OCI-LY1 (cell line): ENCODE data around the gene TNS3.
"Not testable (repeated sequence)": the region's sequence is repeated elsewhere in the genome, so short reads cannot be mapped to it uniquely, and the experiment has no call there.

ENCODE experiments used
- H2AFZ ChIP-seq: fragments of 200-600 bp; sonication (generic), shearing (Covaris generic); 2 replicates; pipeline ENCODE4 v1.6.0; 2014; ENCODE audit warnings: antibody characterized with exemption, mild to moderate bottlenecking, low read length
- H3F3A ChIP-seq: fragments of 200-600 bp; sonication (generic), shearing (Covaris generic); 2 replicates; pipeline ENCODE4 v1.6.0; 2014; ENCODE audit warnings: mild to moderate bottlenecking, antibody characterized with exemption, low read length, moderate library complexity; ENCODE audit not compliant: insufficient read depth
- H3K27ac ChIP-seq: fragments of 200-600 bp; sonication (generic); 2 replicates; pipeline ENCODE4 v1.5.1; 2014; ENCODE audit warnings: low read length, mixed run types, mild to moderate bottlenecking, low read depth; ENCODE audit not compliant: poor library complexity, severe bottlenecking
- H3K27me3 ChIP-seq: fragments of 200-600 bp; sonication (generic); 2 replicates; pipeline ENCODE4 v1.6.0; 2014; ENCODE audit warnings: antibody characterized with exemption, mild to moderate bottlenecking, low read length, moderate library complexity; ENCODE audit not compliant: insufficient read depth
- H3K36me3 ChIP-seq: fragments of 200-600 bp; sonication (generic); 2 replicates; pipeline ENCODE4 v1.6.1; 2014; ENCODE audit warnings: mild to moderate bottlenecking, antibody characterized with exemption, low read length, moderate library complexity, mixed read lengths; ENCODE audit not compliant: insufficient read depth
- H3K4me1 ChIP-seq: fragments of 200-600 bp; sonication (generic); 2 replicates; pipeline ENCODE4 v1.5.1; 2014; ENCODE audit warnings: mild to moderate bottlenecking, low read length, moderate library complexity; ENCODE audit not compliant: insufficient read depth, severe bottlenecking
- H3K4me2 ChIP-seq: fragments of 200-600 bp; sonication (generic), shearing (Covaris generic); 2 replicates; pipeline ENCODE4 v1.6.1; 2014; ENCODE audit warnings: low read length
- H3K4me3 ChIP-seq: fragments of 200-600 bp; sonication (generic); 2 replicates; pipeline ENCODE4 v1.5.1; 2014; ENCODE audit warnings: low read length, low read depth, mild to moderate bottlenecking, mixed read lengths; ENCODE audit not compliant: poor library complexity, severe bottlenecking
- H3K79me2 ChIP-seq: fragments of 200-600 bp; shearing (Covaris generic); 2 replicates; pipeline ENCODE4 v1.6.1; 2016; ENCODE audit warnings: mixed run types, low read length, mixed read lengths; ENCODE audit not compliant: insufficient read depth
- H3K9ac ChIP-seq: fragments of 200-600 bp; sonication (generic), shearing (Covaris generic); 2 replicates; pipeline ENCODE4 v1.6.1; 2014; ENCODE audit warnings: mild to moderate bottlenecking, low read length, mixed read lengths
- H3K9me2 ChIP-seq: fragments of 200-600 bp; sonication (generic), shearing (Covaris generic); 2 replicates; pipeline ENCODE4 v1.6.1; 2014; ENCODE audit warnings: low read depth, mild to moderate bottlenecking, low read length, mixed read lengths
- H3K9me3 ChIP-seq: fragments of 200-600 bp; shearing (Covaris generic); 2 replicates; pipeline ENCODE4 v1.6.1; 2014; ENCODE audit warnings: low read length, mixed read lengths
- H4K20me1 ChIP-seq: fragments of 200-600 bp; sonication (generic), shearing (Covaris generic); 2 replicates; pipeline ENCODE4 v1.6.0; 2016; ENCODE audit warnings: mild to moderate bottlenecking, low read length; ENCODE audit not compliant: insufficient read depth
- EZH2 ChIP-seq: fragments of 200-600 bp; sonication (generic), shearing (Covaris generic); IDR thresholded peaks from 2 replicates; pipeline ENCODE4 v1.8.0; 2017; ENCODE audit warnings: borderline replicate concordance, mixed run types, mild to moderate bottlenecking, antibody characterized with exemption, low read length, moderate library complexity, mixed read lengths
- TF ChIP-seq, protein P1 (sequence below): fragments of 200-600 bp; sonication (generic), shearing (Covaris generic); IDR thresholded peaks from 2 replicates; pipeline ENCODE4 v1.5.1; 2017; ENCODE audit warnings: mild to moderate bottlenecking, antibody characterized with exemption, low read length, moderate library complexity, mixed read lengths

TNS3 gene

GRCh38 chr7:47471358-47471703 lies 110.6 kb downstream of the TNS3 start:
- Histone ChIP-seq H3K9me2 (no peaks in the 10 kb centered on the region), H4K20me1 (no peaks in the 10 kb centered on the region), H3K4me1 (peaks cover 42% of the 10 kb centered on the region), H3K9me3 (no peaks in the 10 kb centered on the region), H3F3A (0 out of 2 replicates have a peak, but pooled peaks cover 3% of the 10 kb centered on the region), H3K79me2 (peaks cover 8% of the 10 kb centered on the region; the same call in 1 of the 2 replicates), H2AFZ (no peak overlapping the region), H3K27me3 (no peaks in the 10 kb centered on the region), H3K36me3 (peaks cover 76% of the 10 kb centered on the region), H3K9ac (no peak overlapping the region), H3K27ac (no peak overlapping the region), H3K4me3 (no peak overlapping the region), H3K4me2 (no peak overlapping the region)
- TF ChIP-seq, protein P1, sequence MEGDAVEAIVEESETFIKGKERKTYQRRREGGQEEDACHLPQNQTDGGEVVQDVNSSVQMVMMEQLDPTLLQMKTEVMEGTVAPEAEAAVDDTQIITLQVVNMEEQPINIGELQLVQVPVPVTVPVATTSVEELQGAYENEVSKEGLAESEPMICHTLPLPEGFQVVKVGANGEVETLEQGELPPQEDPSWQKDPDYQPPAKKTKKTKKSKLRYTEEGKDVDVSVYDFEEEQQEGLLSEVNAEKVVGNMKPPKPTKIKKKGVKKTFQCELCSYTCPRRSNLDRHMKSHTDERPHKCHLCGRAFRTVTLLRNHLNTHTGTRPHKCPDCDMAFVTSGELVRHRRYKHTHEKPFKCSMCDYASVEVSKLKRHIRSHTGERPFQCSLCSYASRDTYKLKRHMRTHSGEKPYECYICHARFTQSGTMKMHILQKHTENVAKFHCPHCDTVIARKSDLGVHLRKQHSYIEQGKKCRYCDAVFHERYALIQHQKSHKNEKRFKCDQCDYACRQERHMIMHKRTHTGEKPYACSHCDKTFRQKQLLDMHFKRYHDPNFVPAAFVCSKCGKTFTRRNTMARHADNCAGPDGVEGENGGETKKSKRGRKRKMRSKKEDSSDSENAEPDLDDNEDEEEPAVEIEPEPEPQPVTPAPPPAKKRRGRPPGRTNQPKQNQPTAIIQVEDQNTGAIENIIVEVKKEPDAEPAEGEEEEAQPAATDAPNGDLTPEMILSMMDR: no peak
- no peak for TF ChIP-seq EZH2

- no peak overlapping the region for H3K27ac ChIP-seq
- H3K27me3 ChIP-seq: no peaks in the 10 kb centered on the region
- H3K9ac ChIP-seq: no peak overlapping the region
- no peak overlapping the region for H3K4me3 ChIP-seq
- H3K4me1 ChIP-seq: peaks cover 36% of the 10 kb centered on the region
- TF ChIP-seq, protein P1: no peak
- no peak for TF ChIP-seq EZH2
- no peak overlapping the region for H3K4me2 ChIP-seq
- H3K9me3 ChIP-seq: no peaks in the 10 kb centered on the region
- H3K9me2 ChIP-seq: no peaks in the 10 kb centered on the region
- no peaks in the 10 kb centered on the region for H4K20me1 ChIP-seq
- H3K79me2 ChIP-seq: peaks cover 8% of the 10 kb centered on the region; the same call in 1 of the 2 replicates
- 0 out of 2 replicates have a peak, but pooled peaks cover 3% of the 10 kb centered on the region for H3F3A ChIP-seq
- peaks cover 73% of the 10 kb centered on the region for H3K36me3 ChIP-seq
- H2AFZ ChIP-seq: no peak overlapping the region
Observed at GRCh38 chr7:47470567-47471357, 111.1 kb downstream of the TNS3 start.

DNA sequence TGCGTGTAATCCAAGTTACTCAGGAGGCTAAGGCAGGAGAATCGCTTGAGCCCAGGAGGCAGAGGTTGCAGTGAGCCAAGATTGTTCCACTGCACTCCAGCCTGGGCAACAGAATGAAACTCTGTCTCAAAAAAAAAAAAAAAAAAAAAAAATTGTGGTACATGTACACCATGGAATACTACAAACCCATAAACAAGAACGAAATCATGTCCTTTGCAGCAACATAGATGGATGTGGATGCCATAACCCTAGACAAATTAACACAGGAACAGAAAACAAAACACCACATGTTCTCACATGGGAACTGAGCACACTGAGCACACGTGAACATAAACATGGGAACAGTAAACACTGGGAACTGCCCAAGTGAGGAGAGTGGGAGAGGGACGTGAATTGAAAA lies 112.1 kb downstream of the TNS3 start:
- H4K20me1 ChIP-seq, H3K79me2 ChIP-seq, H3K4me3 ChIP-seq, H3K4me2 ChIP-seq, H3K9ac ChIP-seq, H3K27ac ChIP-seq, H3K27me3 ChIP-seq, H3K9me3 ChIP-seq, H2AFZ ChIP-seq, H3K9me2 ChIP-seq, H3F3A ChIP-seq: not testable (repeated sequence)
- H3K36me3 ChIP-seq: peaks cover 79% of the 10 kb centered on the region
- peaks cover 27% of the 10 kb centered on the region for H3K4me1 ChIP-seq

DNA sequence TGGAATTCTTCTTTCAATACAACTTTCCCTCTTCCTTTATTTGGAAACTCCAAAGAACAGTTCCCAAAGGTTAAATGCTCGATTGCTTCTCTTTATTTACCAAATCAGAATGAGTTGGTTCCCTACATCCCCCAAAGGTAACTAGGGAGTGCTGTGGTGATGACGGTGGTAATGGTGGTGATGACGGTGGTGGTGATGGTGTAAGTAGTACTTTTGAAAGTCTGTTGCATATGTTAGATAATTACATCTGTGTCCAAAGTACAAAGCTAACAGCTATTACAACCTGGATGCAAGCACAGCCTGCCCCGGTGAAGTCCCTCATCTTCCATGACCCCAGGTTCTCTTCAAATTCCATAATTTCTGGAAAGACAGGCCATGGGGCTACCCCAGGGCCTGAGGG lies 115.1 kb downstream of the TNS3 start:
- Histone ChIP-seq H3K9ac (no peak overlapping the region), H3K4me2 (no peak overlapping the region), H4K20me1 (no peaks in the 10 kb centered on the region), H3K36me3 (peaks cover 75% of the 10 kb centered on the region), H3F3A (no peaks in the 10 kb centered on the region), H3K79me2 (peaks cover 11% of the 10 kb centered on the region; the same call in 1 of the 2 replicates), H3K9me3 (no peaks in the 10 kb centered on the region), H3K4me3 (no peak overlapping the region), H3K27ac (no peak overlapping the region), H3K27me3 (no peaks in the 10 kb centered on the region), H3K4me1 (no peaks in the 10 kb centered on the region), H3K9me2 (no peaks in the 10 kb centered on the region), H2AFZ (no peak overlapping the region)
- no peak for TF ChIP-seq EZH2
- TF ChIP-seq, protein P1: no peak
